Natural killer cell treated with Interleukin-12 subunit alpha and Interleukin-12 subunit beta and Interleukin-15 and Interleukin-18, amount 100 ng/mL, for 72 hours (primary cell): ENCODE data around the gene MED16. TPM values are rescaled to one million over a fixed set of nuclear protein-coding genes. Genes with fewer than 3 reads are reported as not detected.
"Not testable (repeated sequence)": the region's sequence is repeated elsewhere in the genome, so short reads cannot be mapped to it uniquely, and the experiment has no call there.

ENCODE experiments used
- ATAC-seq, 2 donors: fragments of 150-1000 bp; cut with Tn5 transposase in 1 of 2; sonication (Bioruptor Pico), chemical (Tn5 transposase) in 1 of 2; 2 replicates each; pipeline ENCODE4 v1.10.0; 2021
- DNase-seq: peaks from one replicate; pipeline ENCODE4 v3.0.0; 2022; ENCODE audit warnings: low spot score
- H3K27ac Mint-ChIP-seq, 2 donors: 1 replicate in 1 of 2; 2 replicates in 1 of 2; pipeline ENCODE4 v1.8.0; 2022; ENCODE audit warnings: mixed read lengths in 2 of 2, mild to moderate bottlenecking in 1 of 2, moderate library complexity in 1 of 2
- H3K27me3 Mint-ChIP-seq, 2 donors: 1 replicate in 1 of 2; 2 replicates in 1 of 2; pipeline ENCODE4 v1.8.0; 2022; ENCODE audit warnings: mixed read lengths in 2 of 2
- H3K36me3 Mint-ChIP-seq: one replicate; pipeline ENCODE4 v1.8.0; 2022; ENCODE audit warnings: mixed read lengths
- H3K4me1 Mint-ChIP-seq, 2 donors: 1 replicate in 1 of 2; 2 replicates in 1 of 2; pipeline ENCODE4 v1.8.0; 2022; ENCODE audit warnings: low read depth in 2 of 2, mixed read lengths in 2 of 2, mild to moderate bottlenecking in 1 of 2
- H3K4me3 Mint-ChIP-seq: one replicate; pipeline ENCODE4 v1.8.0; 2022; ENCODE audit warnings: mixed read lengths
- H3K9me3 Mint-ChIP-seq: 2 replicates; pipeline ENCODE4 v1.8.0; 2022; ENCODE audit warnings: mixed read lengths
- total RNA-seq, 2 donors: library from RNA; stranded (reverse); gene quantifications; one replicate each; pipeline ENCODE4 v1.2.3, GENCODE V29; 2022

Gene MED16
- total RNA-seq, 2 donors from 2014 or later: 46.4 to 79.6 TPM

- ATAC-seq (no peak), DNase-seq (no peak)
- no peak overlapping the region for H3K4me3 Mint-ChIP-seq
- H3K27me3 Mint-ChIP-seq: peaks cover 0 to 10% of the 10 kb centered on the region in 2 donors
- no peaks in the 10 kb centered on the region for H3K9me3 Mint-ChIP-seq
- no peak overlapping the region for H3K27ac Mint-ChIP-seq
- peaks cover 10 to 11% of the 10 kb centered on the region in 2 donors for H3K4me1 Mint-ChIP-seq
- H3K36me3 Mint-ChIP-seq: no peaks in the 10 kb centered on the region
Measured at GRCh38 chr19:861141-861755, 31.7 kb downstream of the MED16 start.

- H3K4me1 Mint-ChIP-seq: peaks cover 10 to 11% of the 10 kb centered on the region in 2 donors
- H3K4me3 Mint-ChIP-seq: no peak within 1 kb of the TSS
- H3K36me3 Mint-ChIP-seq: no peaks in the 10 kb centered on the region
- ATAC-seq: no peak
- H3K9me3 Mint-ChIP-seq: no peaks in the 10 kb centered on the region
- peaks cover 0 to 10% of the 10 kb centered on the region in 2 donors for H3K27me3 Mint-ChIP-seq
- no peak within 1 kb of the TSS for H3K27ac Mint-ChIP-seq
- DNase-seq: no peak
Measured at GRCh38 chr19:858868-859843, 33.8 kb downstream of the MED16 start, which contains the start of gene CFD. Gene CFD (plus strand): TSS chr19:859664. CDS start chr19:859690, 26 bp downstream.

- no peak for DNase-seq
- Mint-ChIP-seq H3K9me3 (no peaks in the 10 kb centered on the region), H3K27ac (no peak overlapping the region), H3K4me1 (peaks cover 9 to 10% of the 10 kb centered on the region in 2 donors), H3K36me3 (no peaks in the 10 kb centered on the region), H3K4me3 (no peak overlapping the region), H3K27me3 (peaks cover 0 to 10% of the 10 kb centered on the region in 2 donors)
- no peak for ATAC-seq
Measured at GRCh38 chr19:858284-858683, 34.7 kb downstream of the MED16 start.

- Mint-ChIP-seq H3K4me3 (no peak overlapping the region), H3K36me3 (no peaks in the 10 kb centered on the region), H3K27ac (no peak overlapping the region), H3K4me1 (peaks cover 0 to 3% of the 10 kb centered on the region in 2 donors), H3K9me3 (no peaks in the 10 kb centered on the region), H3K27me3 (peaks cover 0 to 6% of the 10 kb centered on the region in 2 donors)
- DNase-seq: no peak
- ATAC-seq: no peak
Measured at GRCh38 chr19:855566-856120, 37.3 kb downstream of the MED16 start.

GRCh38 chr19:855142-855541 lies 37.8 kb downstream of the MED16 start:
- no peaks in the 10 kb centered on the region for H3K9me3 Mint-ChIP-seq
- H3K27ac Mint-ChIP-seq: no peak overlapping the region
- no peak overlapping the region for H3K4me3 Mint-ChIP-seq
- ATAC-seq (no peak), DNase-seq (no peak)
- H3K4me1 Mint-ChIP-seq: peaks cover 0 to 3% of the 10 kb centered on the region in 2 donors
- H3K36me3 Mint-ChIP-seq: no peaks in the 10 kb centered on the region
- peaks cover 0 to 6% of the 10 kb centered on the region in 2 donors for H3K27me3 Mint-ChIP-seq

- Mint-ChIP-seq H3K27ac (no peak overlapping the region), H3K27me3 (peaks cover 0 to 6% of the 10 kb centered on the region in 2 donors), H3K9me3 (no peaks in the 10 kb centered on the region), H3K36me3 (no peaks in the 10 kb centered on the region), H3K4me3 (no peak overlapping the region), H3K4me1 (peaks cover 0 to 3% of the 10 kb centered on the region in 2 donors)
- ATAC-seq (no peak), DNase-seq (no peak)
Measured at GRCh38 chr19:854549-854948, 38.4 kb downstream of the MED16 start.

GRCh38 chr19:853614-854220 lies 39.3 kb downstream of the MED16 start:
- ATAC-seq, H3K27me3 Mint-ChIP-seq, DNase-seq, H3K36me3 Mint-ChIP-seq, H3K9me3 Mint-ChIP-seq, H3K4me1 Mint-ChIP-seq, H3K27ac Mint-ChIP-seq, H3K4me3 Mint-ChIP-seq: not testable (repeated sequence)

GRCh38 chr19:853014-853585 lies 39.9 kb downstream of the MED16 start:
- DNase-seq: no peak
- Mint-ChIP-seq H3K36me3 (no peaks in the 10 kb centered on the region), H3K9me3 (no peaks in the 10 kb centered on the region), H3K4me1 (peaks cover 0 to 3% of the 10 kb centered on the region in 2 donors), H3K27ac (no peak overlapping the region), H3K4me3 (no peak overlapping the region), H3K27me3 (peaks cover 0 to 6% of the 10 kb centered on the region in 2 donors)
- peak in 1 of 2 donors; percentile 37 for ATAC-seq

GRCh38 chr19:852136-853013 lies 40.6 kb downstream of the MED16 start, which contains the start of gene ELANE:
Gene ELANE (plus strand): TSS chr19:852303. CDS start chr19:852329, 26 bp downstream.
- no peak for DNase-seq
- Mint-ChIP-seq H3K27ac (no peak within 1 kb of the TSS), H3K4me3 (no peak within 1 kb of the TSS), H3K27me3 (peaks cover 3 to 4% of the 10 kb centered on the region in 2 donors), H3K9me3 (no peaks in the 10 kb centered on the region), H3K4me1 (peaks cover 0 to under 1% of the 10 kb centered on the region in 2 donors), H3K36me3 (no peaks in the 10 kb centered on the region)
- no peak for ATAC-seq

- H3K9me3 Mint-ChIP-seq: no peaks in the 10 kb centered on the region
- H3K4me1 Mint-ChIP-seq: peaks cover 0 to 4% of the 10 kb centered on the region in 2 donors
- H3K27ac Mint-ChIP-seq: no peak overlapping the region
- H3K36me3 Mint-ChIP-seq: no peaks in the 10 kb centered on the region
- ATAC-seq (no peak), DNase-seq (no peak)
- H3K27me3 Mint-ChIP-seq: peaks cover 5 to 9% of the 10 kb centered on the region in 2 donors
- H3K4me3 Mint-ChIP-seq: no peak overlapping the region
Measured at GRCh38 chr19:850979-851335, 42.0 kb downstream of the MED16 start.

GRCh38 chr19:850221-850978 lies 42.6 kb downstream of the MED16 start:
- Mint-ChIP-seq H3K27me3 (peaks cover 9 to 15% of the 10 kb centered on the region in 2 donors), H3K27ac (no peak overlapping the region), H3K36me3 (no peaks in the 10 kb centered on the region), H3K4me3 (no peak overlapping the region), H3K9me3 (no peaks in the 10 kb centered on the region), H3K4me1 (peaks cover 0 to 4% of the 10 kb centered on the region in 2 donors)
- ATAC-seq (peak in 1 of 2 donors; percentile 11), DNase-seq (no peak)

- peaks cover 13 to 15% of the 10 kb centered on the region in 2 donors for H3K27me3 Mint-ChIP-seq
- not testable (repeated sequence) for ATAC-seq, H3K9me3 Mint-ChIP-seq, H3K4me1 Mint-ChIP-seq, H3K27ac Mint-ChIP-seq, H3K36me3 Mint-ChIP-seq, H3K4me3 Mint-ChIP-seq, DNase-seq
Measured at GRCh38 chr19:849195-849594, 43.8 kb downstream of the MED16 start.
